ENCODE measurements around the gene TMEM203. TPM values are rescaled to one million over a fixed set of nuclear protein-coding genes. Genes with fewer than 3 reads are reported as not detected.

The TMEM203 gene
- total and polyA plus RNA-seq, 2 experiments from 2014 or later = 32.7 to 53.4 TPM

DNA sequence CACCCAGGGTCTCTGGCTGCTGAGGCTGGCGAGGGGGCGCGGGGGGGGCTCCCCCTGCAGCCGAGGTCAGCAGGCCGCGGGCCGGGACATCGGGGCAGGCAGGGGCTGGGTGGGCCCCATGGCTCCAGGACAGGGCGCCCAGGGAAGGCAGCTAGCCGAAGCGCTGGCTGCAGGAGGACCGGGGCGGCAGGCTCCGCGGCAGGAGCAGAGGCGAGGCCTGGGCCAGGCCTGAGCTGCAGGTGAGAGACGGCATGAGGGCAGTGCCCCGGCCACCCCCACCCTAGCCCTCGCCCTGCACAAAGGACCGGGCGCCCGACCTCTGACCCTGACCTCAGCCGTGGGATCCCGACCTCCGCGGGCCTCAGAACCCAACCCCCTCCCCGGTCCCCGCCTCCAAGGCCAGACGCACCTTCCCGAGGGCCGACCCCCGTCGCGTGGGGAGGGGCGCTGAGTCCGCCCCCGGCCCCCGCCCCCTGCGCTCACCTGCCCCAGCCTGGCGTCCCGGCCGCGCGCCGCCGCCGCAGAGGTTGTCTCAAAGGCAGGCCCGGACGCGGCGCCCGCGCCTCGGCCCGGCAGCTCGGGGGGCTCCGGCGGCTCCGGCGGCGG, 16.2 kb upstream of the TMEM203 start:
- H2AFZ ChIP-seq = no peak overlapping the region
- H3K27ac ChIP-seq (ENCODE audit: low read depth) = no peak overlapping the region
- Mint-ChIP-seq H3K27me3 (ENCODE audit: insufficient read depth, low read depth, poor library complexity) (no peaks in the 10 kb centered on the region), H3K9me3 (no peaks in the 10 kb centered on the region), H3K27ac (no peak overlapping the region), H3K4me1 (peaks cover 7% of the 10 kb centered on the region; the same call in 2 of the 3 replicates), H3K36me3 (ENCODE audit: low read depth) (no peaks in the 10 kb centered on the region), H3K4me3 (peak overlapping the region; percentile 48; the same call in 2 of the 3 replicates)
- no peaks in the 10 kb centered on the region for H3K9me2 ChIP-seq (ENCODE audit: insufficient read depth)
- peak overlapping the region; percentile 73 for H3K4me2 ChIP-seq
- 0 out of 2 replicates have a peak, but pooled peaks cover 9% of the 10 kb centered on the region for H3F3A ChIP-seq (replicated peaks; ENCODE audit: low read depth)
- no peaks in the 10 kb centered on the region for H3K36me3 ChIP-seq (ENCODE audit: insufficient read depth)
- H4K20me1 ChIP-seq (replicated peaks; ENCODE audit: insufficient read depth) = no peaks in the 10 kb centered on the region
- TF ChIP-seq, protein P1, sequence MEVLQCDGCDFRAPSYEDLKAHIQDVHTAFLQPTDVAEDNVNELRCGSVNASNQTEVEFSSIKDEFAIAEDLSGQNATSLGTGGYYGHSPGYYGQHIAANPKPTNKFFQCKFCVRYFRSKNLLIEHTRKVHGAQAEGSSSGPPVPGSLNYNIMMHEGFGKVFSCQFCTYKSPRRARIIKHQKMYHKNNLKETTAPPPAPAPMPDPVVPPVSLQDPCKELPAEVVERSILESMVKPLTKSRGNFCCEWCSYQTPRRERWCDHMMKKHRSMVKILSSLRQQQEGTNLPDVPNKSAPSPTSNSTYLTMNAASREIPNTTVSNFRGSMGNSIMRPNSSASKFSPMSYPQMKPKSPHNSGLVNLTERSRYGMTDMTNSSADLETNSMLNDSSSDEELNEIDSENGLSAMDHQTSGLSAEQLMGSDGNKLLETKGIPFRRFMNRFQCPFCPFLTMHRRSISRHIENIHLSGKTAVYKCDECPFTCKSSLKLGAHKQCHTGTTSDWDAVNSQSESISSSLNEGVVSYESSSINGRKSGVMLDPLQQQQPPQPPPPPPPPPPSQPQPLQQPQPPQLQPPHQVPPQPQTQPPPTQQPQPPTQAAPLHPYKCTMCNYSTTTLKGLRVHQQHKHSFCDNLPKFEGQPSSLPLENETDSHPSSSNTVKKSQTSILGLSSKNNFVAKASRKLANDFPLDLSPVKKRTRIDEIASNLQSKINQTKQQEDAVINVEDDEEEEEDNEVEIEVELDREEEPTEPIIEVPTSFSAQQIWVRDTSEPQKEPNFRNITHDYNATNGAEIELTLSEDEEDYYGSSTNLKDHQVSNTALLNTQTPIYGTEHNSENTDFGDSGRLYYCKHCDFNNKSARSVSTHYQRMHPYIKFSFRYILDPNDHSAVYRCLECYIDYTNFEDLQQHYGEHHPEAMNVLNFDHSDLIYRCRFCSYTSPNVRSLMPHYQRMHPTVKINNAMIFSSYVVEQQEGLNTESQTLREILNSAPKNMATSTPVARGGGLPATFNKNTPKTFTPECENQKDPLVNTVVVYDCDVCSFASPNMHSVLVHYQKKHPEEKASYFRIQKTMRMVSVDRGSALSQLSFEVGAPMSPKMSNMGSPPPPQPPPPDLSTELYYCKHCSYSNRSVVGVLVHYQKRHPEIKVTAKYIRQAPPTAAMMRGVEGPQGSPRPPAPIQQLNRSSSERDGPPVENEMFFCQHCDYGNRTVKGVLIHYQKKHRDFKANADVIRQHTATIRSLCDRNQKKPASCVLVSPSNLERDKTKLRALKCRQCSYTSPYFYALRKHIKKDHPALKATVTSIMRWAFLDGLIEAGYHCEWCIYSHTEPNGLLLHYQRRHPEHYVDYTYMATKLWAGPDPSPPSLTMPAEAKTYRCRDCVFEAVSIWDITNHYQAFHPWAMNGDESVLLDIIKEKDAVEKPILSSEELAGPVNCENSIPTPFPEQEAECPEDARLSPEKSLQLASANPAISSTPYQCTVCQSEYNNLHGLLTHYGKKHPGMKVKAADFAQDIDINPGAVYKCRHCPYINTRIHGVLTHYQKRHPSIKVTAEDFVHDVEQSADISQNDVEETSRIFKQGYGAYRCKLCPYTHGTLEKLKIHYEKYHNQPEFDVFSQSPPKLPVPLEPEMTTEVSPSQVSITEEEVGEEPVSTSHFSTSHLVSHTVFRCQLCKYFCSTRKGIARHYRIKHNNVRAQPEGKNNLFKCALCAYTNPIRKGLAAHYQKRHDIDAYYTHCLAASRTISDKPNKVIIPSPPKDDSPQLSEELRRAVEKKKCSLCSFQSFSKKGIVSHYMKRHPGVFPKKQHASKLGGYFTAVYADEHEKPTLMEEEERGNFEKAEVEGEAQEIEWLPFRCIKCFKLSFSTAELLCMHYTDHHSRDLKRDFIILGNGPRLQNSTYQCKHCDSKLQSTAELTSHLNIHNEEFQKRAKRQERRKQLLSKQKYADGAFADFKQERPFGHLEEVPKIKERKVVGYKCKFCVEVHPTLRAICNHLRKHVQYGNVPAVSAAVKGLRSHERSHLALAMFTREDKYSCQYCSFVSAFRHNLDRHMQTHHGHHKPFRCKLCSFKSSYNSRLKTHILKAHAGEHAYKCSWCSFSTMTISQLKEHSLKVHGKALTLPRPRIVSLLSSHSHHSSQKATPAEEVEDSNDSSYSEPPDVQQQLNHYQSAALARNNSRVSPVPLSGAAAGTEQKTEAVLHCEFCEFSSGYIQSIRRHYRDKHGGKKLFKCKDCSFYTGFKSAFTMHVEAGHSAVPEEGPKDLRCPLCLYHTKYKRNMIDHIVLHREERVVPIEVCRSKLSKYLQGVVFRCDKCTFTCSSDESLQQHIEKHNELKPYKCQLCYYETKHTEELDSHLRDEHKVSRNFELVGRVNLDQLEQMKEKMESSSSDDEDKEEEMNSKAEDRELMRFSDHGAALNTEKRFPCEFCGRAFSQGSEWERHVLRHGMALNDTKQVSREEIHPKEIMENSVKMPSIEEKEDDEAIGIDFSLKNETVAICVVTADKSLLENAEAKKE (CRISPR knock-in tag; IDR thresholded peaks at IDR 0.05) = no peak
- TF ChIP-seq EZH2phosphoT487 (IDR thresholded peaks at IDR 0.05; ENCODE audit: unreplicated experiment) (no peak), POLR2AphosphoS5 (IDR thresholded peaks at IDR 0.05; ENCODE audit: low read depth) (no peak), STAT1 (IDR thresholded peaks at IDR 0.05; ENCODE audit: unreplicated experiment) (no peak), CREB1 (CRISPR knock-in tag; IDR thresholded peaks at IDR 0.05; ENCODE audit: low read depth) (no peak)
- H3K4me1 ChIP-seq (ENCODE audit: insufficient read depth) = peaks cover 3% of the 10 kb centered on the region; the same call in 1 of the 2 replicates
- peak overlapping the region; percentile 58 for H3K4me3 ChIP-seq
- peaks cover 9% of the 10 kb centered on the region; the same call in 1 of the 2 replicates for H3K27me3 ChIP-seq (ENCODE audit: insufficient read depth)
- H3K79me2 ChIP-seq (replicated peaks; ENCODE audit: insufficient read depth) = no peaks in the 10 kb centered on the region
- DNase-seq (ENCODE audit: low spot score) (peak; percentile 71), ATAC-seq (peak; percentile 11)
